ENCODE results near the gene PLXNA4. TPM values are rescaled to one million over a fixed set of nuclear protein-coding genes. Genes with fewer than 3 reads are reported as not detected.

The PLXNA4 gene
- total RNA-seq, 1 experiment from 2014 or later, result 0.22 TPM

DNA sequence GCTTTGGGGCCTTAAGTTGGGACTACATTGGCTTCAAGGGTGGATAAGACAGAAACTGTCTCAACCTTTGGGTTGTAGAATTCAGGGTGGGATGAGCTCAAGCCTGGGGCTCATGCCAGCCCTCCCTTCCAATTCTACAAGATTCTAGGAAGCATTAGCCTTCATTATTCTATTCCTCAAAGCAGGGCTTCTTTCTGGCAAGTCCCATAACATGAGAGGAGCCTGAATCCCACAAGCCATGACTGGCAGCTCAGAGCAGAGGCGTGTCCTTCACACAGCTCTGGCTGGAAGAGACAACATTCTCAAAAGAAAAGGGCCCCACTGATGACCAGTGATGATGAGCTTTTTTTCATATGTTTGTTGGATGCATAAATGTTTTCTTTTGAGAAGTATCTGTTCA lies 187.6 kb downstream of the PLXNA4 start:
- DNase-seq (ENCODE audit: low spot score), result no peak

DNA sequence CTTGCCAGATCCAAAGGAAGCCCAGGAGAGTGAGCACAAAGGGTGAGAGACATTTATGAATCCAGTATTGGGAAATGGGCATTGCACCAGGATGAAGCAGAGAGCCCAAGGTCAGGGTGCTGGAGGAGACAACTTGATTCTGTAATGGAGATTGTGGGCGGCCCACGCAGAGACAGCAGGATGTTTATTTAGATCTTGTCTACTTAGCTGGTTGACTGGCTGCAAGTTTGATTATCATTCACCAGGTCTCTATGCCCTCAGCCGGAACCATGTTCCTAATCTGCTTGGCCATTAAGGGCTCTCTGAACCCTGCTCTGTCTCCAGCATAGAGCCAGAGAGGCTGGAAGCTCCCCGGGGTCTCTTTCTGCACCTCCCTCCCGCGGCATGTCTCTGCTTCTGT lies 188.7 kb downstream of the PLXNA4 start:
- DNase-seq (ENCODE audit: low spot score), result no peak

- peak; percentile 11 for DNase-seq (ENCODE audit: low spot score)
Observed at GRCh38 chr7:132386201-132386681, 190.0 kb downstream of the PLXNA4 start.

DNA sequence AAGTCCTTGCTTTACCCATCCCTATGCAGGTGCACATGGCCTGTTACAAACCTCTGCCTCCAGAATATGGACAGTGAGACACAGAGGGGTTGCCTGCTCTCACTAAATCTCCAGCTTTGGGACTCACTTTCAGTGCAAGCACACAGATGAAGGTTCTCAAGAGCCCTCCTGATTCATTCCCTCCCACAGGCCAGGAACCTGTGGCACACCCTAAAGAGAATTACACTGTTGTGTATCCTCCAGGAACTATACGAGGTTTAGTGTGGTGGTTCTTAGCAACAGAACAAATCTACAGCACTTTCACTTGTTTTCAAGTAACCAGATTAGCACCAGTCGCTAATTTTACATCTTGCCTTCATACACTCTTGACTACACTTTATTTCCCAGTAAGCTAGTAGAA lies 192.3 kb downstream of the PLXNA4 start:
- DNase-seq (ENCODE audit: low spot score), result no peak

- DNase-seq (ENCODE audit: low spot score), result no peak
Observed at GRCh38 chr7:132381742-132382472, 194.4 kb downstream of the PLXNA4 start.

DNA sequence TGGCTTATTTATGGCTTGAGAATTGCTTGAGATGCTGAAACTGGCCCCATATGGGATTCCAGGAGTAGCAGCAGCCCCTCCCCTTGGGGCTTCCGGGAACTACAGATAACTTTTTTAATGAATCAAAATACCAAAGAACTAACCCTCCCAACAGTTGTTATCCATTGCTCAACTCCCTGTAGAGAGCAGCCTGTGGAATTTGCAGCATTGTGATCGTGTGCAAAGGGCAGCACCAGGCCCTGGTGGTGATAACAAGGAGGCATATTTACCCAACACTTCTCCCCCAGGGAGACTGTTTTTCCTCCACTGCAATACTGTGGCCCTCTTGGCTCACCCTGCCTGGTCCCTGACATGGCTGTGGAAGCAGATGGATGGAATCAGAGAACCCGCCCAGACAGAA lies 196.2 kb downstream of the PLXNA4 start:
- DNase-seq (ENCODE audit: low spot score), result no peak

GRCh38 chr7:132379292-132379691 lies 197.0 kb downstream of the PLXNA4 start:
- no peak for DNase-seq (ENCODE audit: low spot score)

GRCh38 chr7:132377703-132378584 lies 198.3 kb downstream of the PLXNA4 start:
- no peak for DNase-seq (ENCODE audit: low spot score)

- no peak for DNase-seq (ENCODE audit: low spot score)
Observed at GRCh38 chr7:132377015-132377414, 199.3 kb downstream of the PLXNA4 start.

DNA sequence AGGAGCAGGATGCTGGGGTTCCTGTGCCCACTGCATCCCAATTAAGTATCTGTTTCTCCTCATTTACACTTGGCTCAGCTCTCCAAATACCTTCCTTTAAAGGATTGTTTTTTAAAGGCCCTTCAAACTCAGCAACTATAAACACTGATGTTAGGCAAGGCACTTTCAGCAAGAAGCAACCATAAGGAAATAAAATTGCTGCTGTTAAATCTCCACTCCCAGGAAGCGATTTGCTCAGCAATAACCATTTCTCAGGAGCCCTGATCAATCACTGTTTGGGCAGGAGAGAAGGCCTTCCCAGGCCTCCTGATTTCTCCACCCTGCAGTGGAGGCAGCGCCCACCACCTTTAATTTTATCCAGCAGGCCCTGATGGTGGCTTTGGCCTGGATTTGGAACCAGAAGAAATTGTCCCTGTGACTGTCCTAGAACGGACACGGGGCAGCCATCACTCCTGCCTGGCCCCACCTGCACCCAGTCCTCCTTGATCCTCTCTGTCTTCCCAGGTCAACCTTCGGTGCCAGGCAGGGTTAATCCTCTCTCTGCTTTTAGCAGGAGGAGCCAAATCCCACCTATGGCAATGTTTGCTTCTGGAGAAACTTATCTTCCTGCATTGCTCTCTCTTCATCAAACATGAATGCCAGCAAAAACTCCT lies 199.8 kb downstream of the PLXNA4 start:
- no peak for DNase-seq (ENCODE audit: low spot score)

DNA sequence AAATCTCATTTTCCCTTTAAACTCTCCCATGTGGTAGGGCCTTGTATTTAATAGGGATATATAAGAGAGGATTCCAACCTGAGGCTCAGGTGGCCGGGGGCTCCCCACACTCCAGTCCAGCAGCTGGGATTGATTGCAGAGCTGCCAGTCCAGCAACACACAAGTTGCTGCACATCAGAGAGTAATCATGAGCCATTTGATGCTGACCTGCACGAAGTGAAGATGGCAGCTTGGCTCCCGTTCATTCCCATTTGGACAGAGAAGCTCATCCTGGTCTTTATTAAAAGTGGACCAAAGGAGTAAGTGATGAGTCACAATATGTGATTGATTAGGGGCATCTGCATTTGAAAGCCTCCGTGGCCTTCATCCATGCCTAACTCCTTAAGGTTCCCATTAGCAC lies 202.4 kb downstream of the PLXNA4 start:
- no peak for DNase-seq (ENCODE audit: low spot score)

DNA sequence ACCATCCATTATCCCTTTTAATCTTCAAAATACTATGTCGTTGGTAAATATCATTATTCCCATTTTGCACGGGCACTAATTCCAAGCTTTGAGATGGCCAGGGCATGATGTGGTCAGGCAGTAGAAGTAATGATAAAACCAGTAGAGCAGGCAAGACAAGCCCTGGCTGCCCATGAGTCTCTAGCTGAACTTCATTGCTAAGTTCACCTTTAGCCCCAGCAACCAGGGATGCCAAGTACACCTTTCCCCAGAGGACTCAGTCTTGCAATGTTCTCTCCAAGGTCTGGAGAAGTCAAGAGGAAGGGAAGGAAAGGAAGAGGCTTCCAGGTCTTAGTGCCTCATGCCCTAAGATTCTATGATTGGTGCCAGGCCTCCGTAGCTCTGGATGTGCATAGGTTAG lies 203.2 kb downstream of the PLXNA4 start:
- DNase-seq (ENCODE audit: low spot score), result no peak

GRCh38 chr7:132371948-132372347 lies 204.3 kb downstream of the PLXNA4 start:
- no peak for DNase-seq (ENCODE audit: low spot score)

GRCh38 chr7:132368246-132368900 lies 207.9 kb downstream of the PLXNA4 start:
- DNase-seq (ENCODE audit: low spot score), result no peak

GRCh38 chr7:132367795-132368194 lies 208.5 kb downstream of the PLXNA4 start:
- no peak for DNase-seq (ENCODE audit: low spot score)

DNA sequence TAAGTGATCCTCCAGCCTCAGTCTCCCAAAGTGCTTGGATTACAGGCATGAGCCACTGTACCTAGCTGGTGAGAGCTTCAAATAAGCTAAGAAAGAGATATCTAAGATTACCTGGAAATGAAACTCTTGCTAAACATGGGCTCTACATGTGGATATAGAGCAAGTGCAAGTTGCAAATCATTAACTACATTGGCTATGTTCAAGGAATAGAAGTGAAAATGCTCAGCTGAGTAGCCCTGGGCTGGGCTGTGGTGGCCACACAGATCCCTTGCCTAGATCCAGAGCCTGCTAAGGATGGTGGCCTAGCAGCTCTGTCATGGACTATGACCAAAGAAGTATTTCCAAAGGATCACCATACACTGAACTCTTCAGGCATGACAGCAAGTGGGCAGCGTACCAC lies 209.3 kb downstream of the PLXNA4 start:
- no peak for DNase-seq (ENCODE audit: low spot score)

DNA sequence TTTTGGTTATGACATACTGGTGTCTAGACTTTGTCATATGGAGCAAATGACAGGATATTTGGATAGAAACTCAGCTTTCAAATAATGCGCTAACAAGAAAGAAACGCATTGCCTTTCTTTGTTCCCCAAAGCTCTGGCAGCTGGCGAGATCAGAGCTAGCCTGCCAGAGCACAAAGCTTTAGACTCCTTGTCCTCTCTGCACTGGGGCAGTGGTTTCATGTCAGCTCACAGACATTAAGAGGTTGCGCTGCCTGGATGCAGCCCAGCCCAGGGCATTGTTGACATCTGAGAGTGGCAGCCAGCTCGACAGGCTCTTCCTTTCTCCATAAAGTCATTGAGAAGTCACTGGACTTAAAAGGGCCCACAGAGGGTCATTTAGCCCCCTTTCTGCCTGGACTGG lies 212.0 kb downstream of the PLXNA4 start:
- DNase-seq (ENCODE audit: low spot score), result no peak

- DNase-seq (ENCODE audit: low spot score), result no peak
Observed at GRCh38 chr7:132362059-132362458, 214.2 kb downstream of the PLXNA4 start.

DNA sequence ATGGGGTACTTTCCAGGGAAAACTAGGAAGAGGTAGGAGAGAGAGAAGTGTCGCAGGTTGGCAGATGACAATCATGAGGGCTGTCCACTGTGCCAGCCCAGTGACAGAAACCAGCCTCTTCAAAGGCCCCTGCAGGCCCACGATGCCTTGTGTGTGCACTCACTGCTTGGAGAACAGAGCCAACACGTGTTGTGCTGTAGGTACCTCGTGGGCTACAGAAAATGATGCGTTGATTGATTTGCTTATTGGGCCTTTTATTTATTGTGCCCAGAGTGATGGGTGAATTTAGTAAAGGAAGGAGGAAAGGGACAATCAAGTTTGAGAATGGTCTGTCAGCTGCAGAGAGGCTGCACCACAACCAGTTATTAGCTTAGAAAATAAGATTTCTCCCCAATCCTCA lies 215.1 kb downstream of the PLXNA4 start:
- DNase-seq (ENCODE audit: low spot score), result no peak

DNA sequence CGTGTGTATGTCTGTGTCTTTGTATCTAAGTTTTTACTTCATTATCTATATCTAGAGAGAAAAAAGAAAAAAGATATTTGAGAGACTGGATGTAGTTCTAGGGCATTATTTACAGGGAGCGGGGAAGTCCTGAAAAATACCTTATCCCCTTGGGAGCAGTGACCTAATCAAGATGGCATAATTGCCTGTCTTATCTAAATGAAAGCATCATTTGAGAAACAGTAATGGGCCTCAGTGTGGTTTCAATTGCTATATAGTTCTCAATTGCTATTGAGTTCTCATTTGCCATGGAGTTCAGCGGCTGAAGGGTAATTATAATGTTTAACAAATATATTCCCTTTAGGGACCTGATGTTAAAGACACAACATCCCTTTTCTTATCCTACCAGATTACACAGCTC lies 216.5 kb downstream of the PLXNA4 start:
- no peak for DNase-seq (ENCODE audit: low spot score)

DNA sequence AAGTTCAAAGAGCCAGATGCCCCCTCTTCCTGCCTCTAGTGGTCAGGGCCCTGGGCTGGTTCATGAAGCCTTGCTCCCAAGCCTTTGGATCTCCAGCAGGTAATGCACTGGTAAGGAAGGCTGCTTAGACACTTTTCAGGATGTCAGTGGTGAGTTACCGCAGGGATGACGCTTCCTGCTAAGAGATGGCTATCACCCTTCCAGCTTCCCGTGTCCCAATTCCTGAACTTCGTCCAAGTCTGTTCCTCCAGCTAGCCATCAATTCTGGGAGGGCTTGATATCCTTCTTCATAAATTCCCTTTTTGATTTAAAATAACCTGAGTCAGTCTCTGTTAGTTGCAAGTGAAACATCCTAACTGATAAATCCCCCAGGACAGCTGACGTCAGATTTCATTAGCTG lies 221.2 kb downstream of the PLXNA4 start:
- no peak for DNase-seq (ENCODE audit: low spot score)

DNA sequence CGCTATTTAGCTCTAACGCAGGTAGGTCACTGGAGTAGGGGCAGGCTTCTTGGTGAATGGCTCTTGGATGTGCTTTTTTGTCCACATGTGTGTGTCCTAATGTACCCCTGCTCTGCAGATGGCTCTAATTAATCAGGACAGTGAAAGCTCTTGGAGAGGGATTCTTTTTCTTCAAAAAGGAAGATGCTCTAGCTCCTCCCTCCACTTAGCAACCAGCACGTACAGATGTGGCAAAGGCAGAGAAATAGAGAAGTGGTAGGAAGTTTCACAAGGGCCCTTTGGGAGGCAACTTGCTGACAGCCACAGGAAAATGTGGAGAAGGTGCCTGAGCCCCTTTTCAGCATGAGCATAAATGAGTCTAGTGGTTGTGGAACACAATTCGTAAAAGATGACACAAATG lies 221.7 kb downstream of the PLXNA4 start:
- DNase-seq (ENCODE audit: low spot score), result no peak

All from A172 (cell line).